ENCODE data around the gene TIGD2.

- TF ChIP-seq CTCF (IDR thresholded peaks at IDR 0.05; ENCODE audit: low read depth, low read length) (no peak), POLR2A (IDR thresholded peaks at IDR 0.05; ENCODE audit: extremely low read depth, insufficient read length) (no peak), MAX (IDR thresholded peaks at IDR 0.05; ENCODE audit: low read depth, low read length) (no peak)
Observed at GRCh38 chr4:89071311-89071710, 40.0 kb upstream of the TIGD2 start.
